Muscle of leg (tissue), 16 donors: ENCODE data around the gene AMY1C. TPM values are rescaled to one million over a fixed set of nuclear protein-coding genes. Genes with fewer than 3 reads are reported as not detected.
"Not testable (repeated sequence)": the region's sequence is repeated elsewhere in the genome, so short reads cannot be mapped to it uniquely, and the experiment has no call there.

Experiments used
- DNase-seq: peaks from one replicate; pipeline ENCODE4 v3.0.0; 2013
- H3K27ac ChIP-seq: one replicate; pipeline ENCODE4 v1.5.1; 2013; ENCODE audit warnings: mild to moderate bottlenecking, low read length, control low read depth
- H3K27me3 ChIP-seq: one replicate; pipeline ENCODE4 v1.6.1; 2013; ENCODE audit warnings: low read length; ENCODE audit not compliant: control insufficient read depth, insufficient read depth
- H3K36me3 ChIP-seq: one replicate; pipeline ENCODE4 v1.6.1; 2013; ENCODE audit warnings: low read length; ENCODE audit not compliant: control insufficient read depth, insufficient read depth
- H3K4me1 ChIP-seq: one replicate; pipeline ENCODE4 v1.6.1; 2013; ENCODE audit warnings: low read length; ENCODE audit not compliant: control insufficient read depth, insufficient read depth
- H3K4me3 ChIP-seq: one replicate; pipeline ENCODE4 v1.5.1; 2013; ENCODE audit warnings: low read length, control low read depth
- H3K9me3 ChIP-seq: replicated peaks from 2 replicates; pipeline ENCODE4 v1.6.1; 2013; ENCODE audit warnings: low read depth, low read length; ENCODE audit not compliant: control insufficient read depth
- WGBS: methylation state at CpG from one replicate; pipeline ENCODE4 v1.1.5; 2013; ENCODE audit warnings: missing lambda C conversion rate; ENCODE audit not compliant: insufficient coverage; 5-methylcytosine and 5-hydroxymethylcytosine counted together
- long read RNA-seq, 11 donors: transcript quantifications; one replicate each; lab custom pipeline, GENCODE V29; 2026
- polyA plus RNA-seq, 8 donors: library from polyadenylated mRNA; unstranded; fragments of 120-200 nt; gene quantifications; one replicate each; pipeline versions ENCODE4 v1.2.1 to v1.2.3, GENCODE V29; 2013; ENCODE audit warnings: inconsistent platforms in 1 of 8, low replicate concordance in 1 of 8; ENCODE audit not compliant: insufficient read length in 8 of 8, insufficient read depth in 1 of 8
- total RNA-seq: library from RNA; stranded (reverse); fragments of 120-200 nt; gene quantifications from one replicate; pipeline ENCODE4 v1.2.4, GENCODE V29; 2013

Gene AMY1C
- total RNA-seq, result not detected
- polyA plus RNA-seq, result not detected
- long read RNA-seq, donor 1, result 0 reads
- long read RNA-seq, donor 2, result 0 reads
- long read RNA-seq, donor 3, result 0 reads
- long read RNA-seq, donor 4, result 0 reads
- long read RNA-seq, donor 5, result 0 reads
- long read RNA-seq, donor 6, result 0 reads
- long read RNA-seq, donor 7, result 0 reads
- long read RNA-seq, donor 8, result 0 reads
- long read RNA-seq, donor 9, result 0 reads
- long read RNA-seq, donor 10, result 0 reads
- long read RNA-seq, donor 11, result 0 reads

- H3K36me3 ChIP-seq, H3K27ac ChIP-seq, H3K4me3 ChIP-seq, H3K27me3 ChIP-seq, H3K9me3 ChIP-seq, H3K4me1 ChIP-seq, DNase-seq: not testable (repeated sequence)
- WGBS, result no CpG with 5 or more reads among the region's 5 CpGs
Observed at GRCh38 chr1:103749598-103749997, at the start of gene AMY1C. AMY1C (plus strand) TSS chr1:103749898; CDS start chr1:103750470, 572 bp downstream.

GRCh38 chr1:103700669-103701068, 49.0 kb upstream of the AMY1C start:
- H3K4me3 ChIP-seq, DNase-seq, H3K4me1 ChIP-seq, H3K27me3 ChIP-seq, H3K27ac ChIP-seq, H3K9me3 ChIP-seq, H3K36me3 ChIP-seq: not testable (repeated sequence)
- WGBS, result no CpG with 5 or more reads among the region's 4 CpGs

- not testable (repeated sequence) for H3K4me3 ChIP-seq, H3K4me1 ChIP-seq, H3K27ac ChIP-seq, DNase-seq, H3K36me3 ChIP-seq, H3K9me3 ChIP-seq, H3K27me3 ChIP-seq
- WGBS, result no CpG with 5 or more reads among the region's 4 CpGs
Observed at GRCh38 chr1:103701256-103701655, 48.4 kb upstream of the AMY1C start.

- not testable (repeated sequence) for H3K4me3 ChIP-seq, H3K27me3 ChIP-seq, H3K36me3 ChIP-seq, H3K9me3 ChIP-seq, DNase-seq, H3K4me1 ChIP-seq, H3K27ac ChIP-seq
- no CpG with 5 or more reads among the region's 3 CpGs for WGBS
Observed at GRCh38 chr1:103707670-103708069, 42.0 kb upstream of the AMY1C start.

GRCh38 chr1:103710381-103710780, 39.3 kb upstream of the AMY1C start:
- H3K9me3 ChIP-seq, H3K27me3 ChIP-seq, H3K4me1 ChIP-seq, H3K27ac ChIP-seq, DNase-seq, H3K36me3 ChIP-seq, H3K4me3 ChIP-seq: not testable (repeated sequence)
- WGBS, result no CpG with 5 or more reads among the region's 3 CpGs

- not testable (repeated sequence) for DNase-seq, H3K27ac ChIP-seq, H3K9me3 ChIP-seq, H3K4me1 ChIP-seq, H3K4me3 ChIP-seq, H3K36me3 ChIP-seq, H3K27me3 ChIP-seq
- 80% methylated on average over 1 of the region's 6 CpGs for WGBS
Observed at GRCh38 chr1:103717404-103717803, 32.3 kb upstream of the AMY1C start.

GRCh38 chr1:103721473-103721872, 28.2 kb upstream of the AMY1C start:
- not testable (repeated sequence) for H3K27ac ChIP-seq, DNase-seq, H3K4me1 ChIP-seq, H3K36me3 ChIP-seq, H3K9me3 ChIP-seq, H3K27me3 ChIP-seq, H3K4me3 ChIP-seq
- no CpG with 5 or more reads among the region's 2 CpGs for WGBS

GRCh38 chr1:103735334-103735733, 14.4 kb upstream of the AMY1C start:
- no CpG with 5 or more reads among the region's 3 CpGs for WGBS

GRCh38 chr1:103738031-103738430, 11.7 kb upstream of the AMY1C start:
- not testable (repeated sequence) for H3K36me3 ChIP-seq, H3K4me3 ChIP-seq
- no CpG with 5 or more reads among the region's 3 CpGs for WGBS

More at GRCh38 chr1:103735334-103735733, 14.4 kb upstream of the AMY1C start:
- H3K27me3 ChIP-seq, H3K4me3 ChIP-seq, H3K36me3 ChIP-seq, H3K9me3 ChIP-seq, DNase-seq, H3K27ac ChIP-seq, H3K4me1 ChIP-seq: not testable (repeated sequence)

GRCh38 chr1:103744449-103744848, 5.2 kb upstream of the AMY1C start:
- H3K27me3 ChIP-seq, H3K4me1 ChIP-seq, H3K27ac ChIP-seq, H3K36me3 ChIP-seq, DNase-seq, H3K4me3 ChIP-seq, H3K9me3 ChIP-seq: not testable (repeated sequence)
- no CpG with 5 or more reads among the region's 4 CpGs for WGBS

More at GRCh38 chr1:103738031-103738430, 11.7 kb upstream of the AMY1C start:
- not testable (repeated sequence) for H3K27ac ChIP-seq, H3K4me1 ChIP-seq, H3K9me3 ChIP-seq, DNase-seq, H3K27me3 ChIP-seq

GRCh38 chr1:103745040-103745439, 4.7 kb upstream of the AMY1C start:
- not testable (repeated sequence) for H3K36me3 ChIP-seq, DNase-seq, H3K27me3 ChIP-seq, H3K9me3 ChIP-seq, H3K27ac ChIP-seq, H3K4me1 ChIP-seq, H3K4me3 ChIP-seq
- no CpG with 5 or more reads among the region's 4 CpGs for WGBS
